RCC 7860 (cell line): Measurements from ENCODE around the gene ABT1.
A peak's percentile ranks its signal among the peaks of the same experiment; 100 is the strongest.
"Not testable (repeated sequence)": the region's sequence is repeated elsewhere in the genome, so short reads cannot be mapped to it uniquely, and the experiment has no call there.

Experiments
- DNase-seq: peaks from one replicate; pipeline ENCODE4 v3.0.0-alpha.2; 2015; ENCODE audit warnings: low spot score
- FAIRE-seq: peaks from 2 replicates; lab custom pipeline; 2012; peaks lifted over from hg19 to GRCh38; lab: Jason Lieb, UNC

Gene ABT1

GRCh38 chr6:26596579-26597388, at the start of gene ABT1:
ABT1 (plus strand) TSS chr6:26596953; CDS start chr6:26596983, 30 bp downstream.
- DNase-seq (peak; percentile 92), FAIRE-seq (peak; percentile 83)

- not testable (repeated sequence) for DNase-seq, FAIRE-seq
Measured at GRCh38 chr6:26547363-26547762, 49.4 kb upstream of the ABT1 start.

GRCh38 chr6:26550250-26550993, 46.3 kb upstream of the ABT1 start:
- FAIRE-seq (no peak), DNase-seq (no peak)

- no peak for FAIRE-seq
- DNase-seq = no peak
Measured at GRCh38 chr6:26552205-26552604, 44.5 kb upstream of the ABT1 start.

GRCh38 chr6:26552640-26553188, 44.0 kb upstream of the ABT1 start:
- no peak for DNase-seq
- FAIRE-seq = no peak

GRCh38 chr6:26553264-26553634, 43.5 kb upstream of the ABT1 start:
- DNase-seq (peak; percentile 58), FAIRE-seq (no peak)

- peak; percentile 89 for DNase-seq
- FAIRE-seq = peak; percentile 28
Measured at GRCh38 chr6:26553635-26554446, 42.9 kb upstream of the ABT1 start.

GRCh38 chr6:26554447-26554696, 42.4 kb upstream of the ABT1 start:
- DNase-seq = no peak
- no peak for FAIRE-seq

- DNase-seq (peak; percentile 75), FAIRE-seq (no peak)
Measured at GRCh38 chr6:26554697-26555504, 41.9 kb upstream of the ABT1 start.

- FAIRE-seq (no peak), DNase-seq (no peak)
Measured at GRCh38 chr6:26555505-26556262, 41.1 kb upstream of the ABT1 start.

- FAIRE-seq (peak; percentile 83), DNase-seq (peak; percentile 97)
Measured at GRCh38 chr6:26556263-26557070, 40.3 kb upstream of the ABT1 start.

- DNase-seq (no peak), FAIRE-seq (no peak)
Measured at GRCh38 chr6:26561533-26562466, 35.0 kb upstream of the ABT1 start.

GRCh38 chr6:26563488-26563887, 33.3 kb upstream of the ABT1 start:
- DNase-seq (no peak), FAIRE-seq (no peak)

- FAIRE-seq (no peak), DNase-seq (peak; percentile 83)
Measured at GRCh38 chr6:26568601-26569432, 27.9 kb upstream of the ABT1 start.

GRCh38 chr6:26569433-26569764, 27.4 kb upstream of the ABT1 start:
- no peak for DNase-seq
- FAIRE-seq = no peak

- FAIRE-seq (no peak), DNase-seq (no peak)
Measured at GRCh38 chr6:26570027-26570809, 26.5 kb upstream of the ABT1 start.
